IMR-90 (cell line): Measurements from ENCODE around the gene TEKT1. TPM values are rescaled to one million over a fixed set of nuclear protein-coding genes. Genes with fewer than 3 reads are reported as not detected.

ENCODE experiments used
- ATAC-seq: fragments of 200-7000 bp; cut with Tn5 transposase; 2 replicates; pipeline ENCODE4 v1.9.1; 2020; ENCODE audit warnings: low read depth, mild to moderate bottlenecking, moderate library complexity
- BruUV-seq: library from RNA; stranded (reverse); fragments of 400-500 nt; replicated peaks from 2 replicates; lab custom pipeline; 2021; lab: Mats Ljungman, UMichigan
- CTCF ChIA-PET: fragments of 300-600 bp; formaldehyde crosslinking; extraction: SDS; loops from one replicate; lab custom pipeline; 2021; ENCODE audit warnings: antibody characterized with exemption; lab: Yijun Ruan, JAX
- POLR2A ChIA-PET: fragments of 300-600 bp; sonication (Branson Sonifier 250); formaldehyde crosslinking; loops from one replicate; lab custom pipeline; 2022; ENCODE audit warnings: antibody characterized with exemption; ENCODE audit not compliant: unreplicated experiment; lab: Charles Lee
- DNase-seq: peaks from one replicate; pipeline ENCODE4 v3.0.0; 2013
- H2AFZ ChIP-seq: replicated peaks from 2 replicates; pipeline ENCODE3; 2013; ENCODE audit warnings: low read length, mild to moderate bottlenecking; ENCODE audit not compliant: poor library complexity
- H2AK5ac ChIP-seq: 2 replicates; pipeline ENCODE4 v1.6.1; 2013; ENCODE audit warnings: low read depth, low read length, inconsistent platforms
- H2AK9ac ChIP-seq: replicated peaks from 2 replicates; pipeline ENCODE3; 2013; ENCODE audit warnings: mild to moderate bottlenecking, low read depth, low read length, moderate library complexity; ENCODE audit not compliant: poor library complexity
- H2BK120ac ChIP-seq: 2 replicates; pipeline ENCODE4 v1.6.1; 2013; ENCODE audit warnings: low read depth, low read length, inconsistent platforms
- H2BK15ac ChIP-seq: 3 replicates; pipeline ENCODE4 v1.6.1; 2013; ENCODE audit warnings: low read depth, low read length, inconsistent platforms
- H2BK20ac ChIP-seq: 2 replicates; pipeline ENCODE4 v1.6.1; 2013; ENCODE audit warnings: low read depth, mild to moderate bottlenecking, inconsistent platforms, low read length, moderate library complexity
- H2BK5ac ChIP-seq: 2 replicates; pipeline ENCODE4 v1.6.1; 2013; ENCODE audit warnings: mild to moderate bottlenecking, low read depth, low read length, inconsistent platforms; ENCODE audit not compliant: poor library complexity, severe bottlenecking
- H3K14ac ChIP-seq: replicated peaks from 2 replicates; pipeline ENCODE4 v1.6.1; 2013; ENCODE audit warnings: low read depth, low read length, inconsistent platforms
- H3K18ac ChIP-seq: 2 replicates; pipeline ENCODE4 v1.6.1; 2013; ENCODE audit warnings: low read depth, low read length, control low read depth
- H3K23ac ChIP-seq: 2 replicates; pipeline ENCODE4 v1.6.1; 2013; ENCODE audit warnings: low read depth, low read length, inconsistent platforms
- H3K27ac ChIP-seq: 2 replicates; pipeline ENCODE4 v1.5.1; 2013; ENCODE audit warnings: mild to moderate bottlenecking, control low read depth, low read length; ENCODE audit not compliant: insufficient read depth
- H3K27me3 ChIP-seq: 2 replicates; pipeline ENCODE4 v1.6.1; 2013; ENCODE audit warnings: low read length; ENCODE audit not compliant: control insufficient read depth, insufficient read depth
- H3K36me3 ChIP-seq: 2 replicates; pipeline ENCODE4 v1.6.1; 2013; ENCODE audit warnings: low read length, mixed read lengths; ENCODE audit not compliant: control insufficient read depth, insufficient read depth
- H3K4ac ChIP-seq: 2 replicates; pipeline ENCODE4 v1.6.1; 2013; ENCODE audit warnings: low read depth, low read length, inconsistent platforms
- H3K4me1 ChIP-seq: 2 replicates; pipeline ENCODE4 v1.6.1; 2013; ENCODE audit warnings: low read length, mixed read lengths; ENCODE audit not compliant: control insufficient read depth, insufficient read depth
- H3K4me2 ChIP-seq: 2 replicates; pipeline ENCODE4 v1.6.1; 2013; ENCODE audit warnings: low read depth, mild to moderate bottlenecking, control low read depth, low read length, moderate library complexity
- H3K4me3 ChIP-seq: 2 replicates; pipeline ENCODE4 v1.5.1; 2013; ENCODE audit warnings: low read depth, mild to moderate bottlenecking, control low read depth, low read length, moderate library complexity; ENCODE audit not compliant: insufficient read depth
- H3K56ac ChIP-seq: 2 replicates; pipeline ENCODE4 v1.6.1; 2013; ENCODE audit warnings: low read length, inconsistent platforms; ENCODE audit not compliant: insufficient read depth; ENCODE audit errors: extremely low read depth
- H3K79me1 ChIP-seq, 2 experiments: 2 replicates each; pipeline ENCODE4 v1.6.1; 2013; ENCODE audit warnings: low read length in 2 of 2, inconsistent platforms in 1 of 2, low read depth in 1 of 2
- H3K9ac ChIP-seq: 2 replicates; pipeline ENCODE4 v1.6.1; 2013; ENCODE audit warnings: low read depth, low read length, control low read depth
- H3K9me1 ChIP-seq: 2 replicates; pipeline ENCODE4 v1.6.1; 2013; ENCODE audit warnings: low read length, inconsistent platforms; ENCODE audit not compliant: insufficient read depth
- H3K9me3 ChIP-seq: 2 replicates; pipeline ENCODE4 v1.6.1; 2013; ENCODE audit warnings: low read length; ENCODE audit not compliant: control insufficient read depth, insufficient read depth
- H4K20me1 ChIP-seq: 2 replicates; pipeline ENCODE4 v1.6.1; 2013; ENCODE audit warnings: low read length, inconsistent platforms; ENCODE audit not compliant: insufficient read depth
- H4K5ac ChIP-seq: 2 replicates; pipeline ENCODE4 v1.6.1; 2013; ENCODE audit warnings: mild to moderate bottlenecking, low read depth, low read length, control low read depth
- H4K8ac ChIP-seq, 2 experiments: 2 replicates each; pipeline ENCODE4 v1.6.1; 2013; ENCODE audit warnings: low read depth in 2 of 2, low read length in 2 of 2, control low read depth in 1 of 2, inconsistent platforms in 1 of 2
- H4K91ac ChIP-seq: 2 replicates; pipeline ENCODE4 v1.6.1; 2013; ENCODE audit warnings: low read depth, low read length, inconsistent platforms; ENCODE audit not compliant: insufficient read depth
- CEBPB ChIP-seq: IDR thresholded peaks from 2 replicates; pipeline ENCODE4 v1.6.1; 2012; ENCODE audit warnings: low read depth, low read length, improper control_type of control experiment
- MXI1 ChIP-seq: IDR thresholded peaks from 2 replicates; pipeline ENCODE4 v1.6.1; 2012; ENCODE audit warnings: low read depth, mild to moderate bottlenecking, low read length, moderate library complexity, borderline replicate concordance
- NFE2L2 ChIP-seq: fragments of 150-350 bp; IDR thresholded peaks from 2 replicates; pipeline ENCODE4 v1.6.1; 2016; ENCODE audit warnings: low read depth, mild to moderate bottlenecking, low read length
- POLR2A ChIP-seq: IDR thresholded peaks from 2 replicates; pipeline ENCODE4 v1.6.1; 2012; ENCODE audit warnings: mild to moderate bottlenecking, low read depth, low read length
- RAD21 ChIP-seq: IDR thresholded peaks from 2 replicates; pipeline ENCODE4 v1.6.1; 2012; ENCODE audit warnings: low read length, improper control_type of control experiment
- SMC3 ChIP-seq: fragments of 150-350 bp; IDR thresholded peaks from 2 replicates; pipeline ENCODE4 v1.6.1; 2016; ENCODE audit warnings: low read depth, mild to moderate bottlenecking, antibody characterized with exemption, low read length, moderate library complexity
- USF2 ChIP-seq: fragments of 150-350 bp; IDR thresholded peaks from 2 replicates; pipeline ENCODE4 v1.6.1; 2017; ENCODE audit warnings: mild to moderate bottlenecking, antibody characterized with exemption, low read length, low read depth
- WGBS, 2 experiments: methylation state at CpG; one replicate each; pipeline versions ENCODE4 v1.1.5 to v1.1.7; 2013; ENCODE audit warnings: missing lambda C conversion rate in 2 of 2; ENCODE audit not compliant: insufficient read length in 1 of 2; ENCODE audit errors: extremely low coverage in 2 of 2; 5-methylcytosine and 5-hydroxymethylcytosine counted together
- dilution Hi-C: fragments of 300-500 bp; cut with HindIII; formaldehyde crosslinking; loops from one replicate; pipeline ENCODE4 v1.14.3; 2018; ENCODE audit warnings: low sequenced_read_pairs; ENCODE audit not compliant: unreplicated experiment
- in situ Hi-C: fragments of 300-500 bp; cut with MboI; formaldehyde crosslinking; loops from 3 replicates; pipeline ENCODE4 v1.14.3; 2019; ENCODE audit warnings: low sequenced_read_pairs, inconsistent platforms, mixed read lengths
- intact Hi-C: fragments of 100-400 bp; cut with micrococcal nuclease; formaldehyde crosslinking; loops from 2 replicates; pipeline ENCODE4 v1.10.0; 2022
- polyA plus RNA-seq, 3 experiments: library from polyadenylated mRNA; depleted of rRNA; stranded (reverse); fragments of >200 nt; gene quantifications; 2 replicates each; pipeline ENCODE4 v1.2.3, GENCODE V29; 2012; ENCODE audit warnings: low replicate concordance in 1 of 3
- total RNA-seq: library from RNA; depleted of rRNA; stranded (reverse); fragments of >200 nt; gene quantifications from 2 replicates; pipeline ENCODE4 v1.2.3, GENCODE V29; 2012

TEKT1 gene
- total and polyA plus RNA-seq, 2 of the 4 experiments (the other 2 are of a cell fraction), result not detected

- H4K20me1 ChIP-seq, result no peaks in the 10 kb centered on the region
- TF ChIP-seq RAD21, result no peak
- no peak for TF ChIP-seq SMC3
- TF ChIP-seq NFE2L2, result no peak
- TF ChIP-seq POLR2A, result no peak
- TF ChIP-seq CEBPB, result 0 out of 2 replicates have a peak, but pooled peaks have one; percentile 32
- no peak for TF ChIP-seq USF2
- TF ChIP-seq MXI1, result no peak
- ChIA-PET CTCF (no interaction called here), POLR2A (no interaction called here)
- 66% methylated on average over 3 of the region's 4 CpGs; no CpG with 5 or more reads in 1 of the 2 experiments for whole genome bisulfite sequencing, 2 experiments
- H3K4ac ChIP-seq, result no peak overlapping the region
- H2BK20ac ChIP-seq, result no peak overlapping the region
- H3K79me1 ChIP-seq, result no peaks in the 10 kb centered on the region
- H4K5ac ChIP-seq, result no peak overlapping the region
- no peak overlapping the region for H2BK5ac ChIP-seq
- H2AK5ac ChIP-seq, result no peak overlapping the region
- no peak overlapping the region for H3K18ac ChIP-seq
- H3K27me3 ChIP-seq, result peaks cover 2% of the 10 kb centered on the region
- H3K9me3 ChIP-seq, result no peaks in the 10 kb centered on the region
- no peak overlapping the region for H3K27ac ChIP-seq
- dilution Hi-C loops, result no loop called here
- no peak overlapping the region for H3K23ac ChIP-seq
- H4K91ac ChIP-seq, result no peak overlapping the region
- H3K9ac ChIP-seq, result no peak overlapping the region
- no peak overlapping the region for H2BK120ac ChIP-seq
- BruUV-seq, result no TSS peak
- no peak overlapping the region for H2AK9ac ChIP-seq
- intact Hi-C loops, result no loop called here
- no peak overlapping the region for H2BK15ac ChIP-seq
- H3K36me3 ChIP-seq, result no peaks in the 10 kb centered on the region
- H3K9me1 ChIP-seq, result no peaks in the 10 kb centered on the region
- no peak overlapping the region for H3K4me2 ChIP-seq
- no peak overlapping the region for H2AFZ ChIP-seq
- in situ Hi-C loops, result no loop called here
- no peak overlapping the region for H3K56ac ChIP-seq
- H3K4me3 ChIP-seq, result no peak overlapping the region
- no peaks in the 10 kb centered on the region for H3K4me1 ChIP-seq
- no peak overlapping the region for H4K8ac ChIP-seq
- DNase-seq (no peak), ATAC-seq (no peak)
- no peak overlapping the region for H3K14ac ChIP-seq
These were observed 31.3 kb upstream of the TEKT1 start for GRCh38 chr17:6862825-6863224.
